NCI-H2171 (cell line): ENCODE measurements around the gene ADAP2.
"Not testable (repeated sequence)": the region's sequence is repeated elsewhere in the genome, so short reads cannot be mapped to it uniquely, and the experiment has no call there.

Experiments
- DNase-seq: peaks from one replicate; lab custom pipeline; 2025; lab: John Stamatoyannopoulos, UW

Gene ADAP2, protein sequence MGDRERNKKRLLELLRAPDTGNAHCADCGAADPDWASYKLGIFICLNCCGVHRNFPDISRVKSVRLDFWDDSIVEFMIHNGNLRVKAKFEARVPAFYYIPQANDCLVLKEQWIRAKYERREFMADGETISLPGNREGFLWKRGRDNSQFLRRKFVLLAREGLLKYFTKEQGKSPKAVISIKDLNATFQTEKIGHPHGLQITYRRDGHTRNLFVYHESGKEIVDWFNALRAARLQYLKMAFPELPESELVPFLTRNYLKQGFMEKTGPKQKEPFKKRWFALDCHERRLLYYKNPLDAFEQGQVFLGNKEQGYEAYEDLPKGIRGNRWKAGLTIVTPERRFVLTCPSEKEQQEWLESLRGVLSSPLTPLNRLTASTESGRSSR

GRCh38 chr17:30921544-30922196, at the start of gene ADAP2:
ADAP2 (plus strand) TSS chr17:30921945; CDS start chr17:30922015, 70 bp downstream.
- DNase-seq = no peak

DNA sequence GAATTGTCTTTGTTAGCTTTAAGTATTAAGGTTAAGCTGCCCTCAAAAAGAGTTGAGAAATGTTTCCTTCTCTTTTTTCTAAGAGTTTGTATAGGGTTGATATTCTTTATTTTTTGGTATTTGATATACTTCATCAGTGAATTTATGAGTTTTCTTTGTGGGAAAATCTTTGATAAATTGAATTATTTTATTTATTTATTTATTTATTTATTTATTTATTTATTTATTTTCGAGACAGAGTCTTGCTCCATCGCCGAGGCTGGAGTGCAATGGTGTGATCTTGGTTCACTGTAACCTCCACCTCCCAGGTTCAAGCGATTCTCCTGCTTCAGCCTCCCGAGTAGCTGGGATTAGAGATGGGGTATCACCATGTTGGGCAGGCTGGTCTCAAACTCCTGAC, 35.6 kb upstream of the ADAP2 start:
- no peak for DNase-seq

- no peak for DNase-seq
These were observed 27.5 kb upstream of the ADAP2 start for GRCh38 chr17:30894236-30894635.

DNA sequence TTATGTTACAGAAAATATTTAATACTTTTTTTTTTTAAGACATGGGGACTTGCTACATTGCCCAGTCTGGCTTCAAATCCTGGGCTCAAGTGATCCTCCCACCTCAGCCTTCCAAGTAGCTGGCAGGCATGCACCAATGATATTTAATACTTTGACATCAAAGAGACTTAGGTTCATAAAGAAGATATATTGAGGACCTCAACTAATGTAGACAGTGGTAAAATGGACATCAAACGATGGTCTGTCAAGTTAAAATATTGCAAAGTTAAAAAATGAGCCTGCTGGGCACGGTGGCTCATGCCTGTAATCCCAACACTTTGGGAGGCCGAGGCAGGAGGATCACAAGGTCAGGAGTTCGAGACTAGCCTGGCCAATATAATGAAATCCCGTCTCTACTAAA, 24.4 kb upstream of the ADAP2 start:
- DNase-seq = no peak

- DNase-seq = no peak
These were observed 16.0 kb upstream of the ADAP2 start for GRCh38 chr17:30905742-30906100.

DNA sequence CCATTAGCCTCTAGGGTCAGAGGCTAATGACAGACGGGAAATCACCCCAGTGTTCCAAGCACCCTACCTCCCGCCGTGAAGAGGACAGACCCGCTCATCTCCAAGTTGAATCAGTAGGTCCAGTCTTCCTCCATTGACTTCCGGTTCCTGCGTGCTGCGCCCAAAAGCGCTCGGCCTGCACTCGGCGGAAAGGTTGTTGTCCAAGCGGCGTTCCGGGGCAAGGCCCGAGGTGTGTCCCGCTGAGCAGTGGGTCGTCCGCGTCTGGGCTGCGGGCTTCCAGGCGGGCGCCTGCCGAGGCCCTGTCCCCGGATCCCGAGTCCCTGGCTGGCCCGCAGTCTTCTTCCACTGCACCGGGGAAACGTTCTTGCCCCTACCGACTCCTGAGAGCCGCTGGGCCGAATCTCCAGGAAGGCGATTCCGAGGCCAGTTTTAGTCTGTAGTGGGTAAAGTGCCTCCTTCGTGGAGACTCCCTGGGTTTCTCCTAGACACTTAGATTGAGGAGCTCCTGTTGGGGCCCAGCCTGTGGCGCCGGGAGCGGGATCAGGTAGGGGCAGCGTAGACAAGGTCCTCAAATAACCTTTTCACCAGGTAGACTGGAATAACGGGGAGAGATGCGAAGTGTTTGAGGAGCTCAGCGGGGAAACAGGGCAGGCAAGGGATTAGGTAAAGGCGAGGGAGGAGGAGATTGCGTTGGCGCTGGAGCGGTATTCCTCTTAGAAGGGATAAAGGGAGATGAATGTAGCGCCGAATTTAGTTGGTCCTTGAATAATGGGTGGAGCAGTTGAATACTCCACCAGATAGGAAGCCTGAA, 15.4 kb upstream of the ADAP2 start, which contains the start of gene TEFM:
TSS of gene TEFM (minus strand) at position 138 of the 811 bp plus-strand sequence. CDS start at position 98, 40 bp downstream.
- peak; percentile 80 for DNase-seq

- DNase-seq = no peak
These were observed 12.9 kb upstream of the ADAP2 start for GRCh38 chr17:30908717-30909420.

DNA sequence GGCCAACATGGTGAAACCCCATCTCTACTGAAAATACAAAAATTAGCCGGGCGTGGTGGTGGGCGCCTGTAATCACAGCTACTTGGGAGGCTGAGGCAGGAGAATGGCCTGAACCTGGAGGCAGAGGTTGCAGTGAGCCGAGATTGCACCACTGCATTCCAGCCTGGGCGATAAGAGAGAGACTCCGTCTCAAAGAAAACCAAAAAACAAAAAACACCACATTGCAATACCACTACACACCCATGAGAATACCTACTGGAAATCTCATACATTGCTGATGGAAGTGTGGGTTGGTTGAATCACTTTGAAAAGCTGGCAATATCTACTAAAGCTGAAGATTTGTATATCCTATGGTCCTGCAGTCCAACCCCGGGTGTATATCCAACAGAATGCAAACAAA, 11.6 kb upstream of the ADAP2 start:
- DNase-seq = not testable (repeated sequence)

GRCh38 chr17:30913955-30914354, 7.8 kb upstream of the ADAP2 start:
- no peak for DNase-seq

DNA sequence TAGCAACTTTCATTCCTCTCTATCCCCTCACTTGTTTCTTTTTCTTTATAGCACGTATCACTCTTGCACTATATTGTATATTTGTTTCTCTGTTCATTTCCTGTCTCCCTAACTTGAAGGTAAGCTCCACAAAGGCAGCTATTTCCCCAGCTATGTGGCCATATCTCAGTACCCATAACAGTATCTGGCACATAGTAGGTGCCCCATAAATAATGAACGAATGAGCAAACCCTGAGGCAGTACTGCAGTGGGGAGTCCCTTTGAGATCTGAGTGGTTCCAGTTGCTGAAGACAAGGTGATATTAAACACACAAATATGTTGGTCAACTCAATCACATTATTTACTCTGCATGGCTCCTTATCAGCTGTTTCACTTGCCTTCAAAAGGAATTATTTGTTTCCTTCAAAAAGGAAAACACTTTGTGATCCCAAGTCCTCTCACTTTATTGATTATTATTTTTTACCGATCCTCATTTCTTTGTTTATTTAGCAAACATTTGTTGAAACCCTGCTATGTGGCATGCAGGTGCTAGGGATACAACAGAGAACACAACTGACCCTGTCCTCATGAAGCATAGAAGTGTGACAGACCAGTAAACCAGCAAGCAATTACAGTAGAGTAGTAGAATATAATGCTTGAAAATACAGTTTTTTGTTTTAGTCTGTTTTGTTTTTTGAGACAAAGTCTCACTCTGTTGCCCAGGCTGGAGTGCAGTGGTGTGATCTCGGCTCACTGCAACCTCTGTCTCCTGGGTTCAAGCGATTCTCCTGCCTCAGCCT, 5.7 kb upstream of the ADAP2 start:
- no peak for DNase-seq

DNA sequence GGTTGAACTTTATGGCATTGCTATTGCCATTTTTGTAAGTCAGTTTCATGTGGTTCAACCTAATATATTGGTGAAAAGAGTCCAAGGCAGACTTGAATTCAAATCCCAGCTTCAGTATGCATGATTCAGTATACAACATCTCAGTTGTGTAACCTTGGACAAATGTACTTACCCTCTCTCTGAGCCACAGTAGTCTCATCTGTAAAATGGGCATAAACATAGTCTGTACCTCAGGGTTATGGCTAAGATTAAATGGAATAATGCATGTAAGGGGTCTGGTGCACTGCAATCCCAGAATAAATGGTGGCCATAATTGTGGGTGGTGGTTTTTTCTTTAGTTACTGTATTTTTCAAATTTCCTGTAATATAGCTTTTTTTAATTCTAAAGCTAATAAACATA, 4.7 kb upstream of the ADAP2 start:
- no peak for DNase-seq

DNA sequence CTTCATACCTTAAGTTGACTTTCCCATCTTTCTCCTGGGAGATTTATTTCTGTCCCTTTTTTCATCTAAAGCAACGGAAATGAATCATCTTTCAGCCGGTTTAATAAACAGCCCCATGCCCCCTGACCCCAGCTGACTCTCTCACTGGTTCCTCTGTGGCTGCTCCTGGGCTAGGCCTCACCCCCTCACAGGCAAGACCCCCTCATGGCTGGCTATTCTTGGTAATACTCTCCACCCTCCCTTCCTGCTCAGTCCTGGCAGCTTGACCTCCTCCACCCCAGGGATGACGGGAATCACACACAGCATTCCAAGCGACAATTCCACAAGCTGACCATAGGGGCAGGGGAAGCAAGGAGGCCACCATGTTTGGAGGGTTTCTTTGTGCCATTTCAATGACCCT, 1.5 kb upstream of the ADAP2 start:
- no peak for DNase-seq

DNA sequence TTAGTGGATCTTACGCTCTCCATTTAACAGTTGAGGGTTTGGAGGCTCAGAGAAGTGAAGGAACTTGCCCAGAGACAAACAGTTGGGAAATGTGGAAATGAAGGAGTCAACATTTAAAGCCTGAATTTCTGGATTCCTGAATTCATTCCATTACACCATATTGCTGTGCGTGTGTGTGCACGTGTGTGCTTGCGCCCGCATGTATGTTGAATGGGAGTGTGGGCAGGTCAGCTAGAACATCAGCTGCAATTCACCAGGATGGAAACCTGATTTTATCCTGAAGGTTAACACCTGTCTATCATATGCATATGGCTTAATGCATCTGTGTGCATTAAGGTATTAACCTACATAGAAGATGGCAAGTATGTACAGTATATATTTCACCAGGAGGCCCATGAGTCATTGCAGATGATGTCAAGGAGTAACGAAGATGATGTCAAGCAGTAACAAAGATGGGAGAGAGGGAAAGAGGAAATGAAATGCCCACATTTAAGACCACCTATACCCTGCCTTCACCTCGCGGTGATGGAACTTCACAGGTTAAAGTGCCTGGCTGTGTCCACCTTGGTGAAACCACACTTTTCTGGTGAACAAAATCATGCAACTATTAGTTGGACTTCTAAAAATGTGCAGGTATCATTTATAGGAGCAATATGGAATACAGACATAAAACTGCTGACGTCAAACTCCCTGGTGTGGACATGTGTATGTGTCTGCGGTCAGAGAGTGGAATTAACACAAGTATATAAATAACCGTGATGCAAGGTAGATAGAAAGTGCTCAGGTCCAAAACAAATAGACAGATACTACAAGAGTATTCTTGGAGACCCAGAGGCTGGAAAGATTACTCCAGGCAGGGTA, 832 bp upstream of the ADAP2 start:
- DNase-seq = no peak

- no peak for DNase-seq
These were observed 688 bp downstream of the ADAP2 start for GRCh38 chr17:30922235-30923030.

DNA sequence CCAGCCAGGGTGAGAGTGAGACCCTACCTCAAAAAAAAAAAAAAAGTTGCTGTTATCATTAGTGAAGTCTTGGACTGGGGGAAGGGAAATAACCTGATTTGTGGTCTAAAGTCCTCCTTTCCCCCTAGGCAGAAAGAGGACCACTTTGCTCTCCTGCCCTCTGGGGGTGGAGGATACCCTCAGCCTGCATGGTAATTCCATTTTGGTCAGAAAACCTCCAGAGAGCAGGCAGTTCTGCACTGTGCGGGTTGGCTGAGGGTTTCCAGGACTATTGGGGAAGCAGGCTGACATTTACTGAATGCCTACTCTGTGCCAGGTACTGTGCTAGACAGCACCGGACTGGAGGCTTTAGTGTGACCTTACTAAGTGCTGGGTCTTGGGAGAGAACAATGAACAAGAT, 2.6 kb downstream of the ADAP2 start:
- DNase-seq = no peak

DNA sequence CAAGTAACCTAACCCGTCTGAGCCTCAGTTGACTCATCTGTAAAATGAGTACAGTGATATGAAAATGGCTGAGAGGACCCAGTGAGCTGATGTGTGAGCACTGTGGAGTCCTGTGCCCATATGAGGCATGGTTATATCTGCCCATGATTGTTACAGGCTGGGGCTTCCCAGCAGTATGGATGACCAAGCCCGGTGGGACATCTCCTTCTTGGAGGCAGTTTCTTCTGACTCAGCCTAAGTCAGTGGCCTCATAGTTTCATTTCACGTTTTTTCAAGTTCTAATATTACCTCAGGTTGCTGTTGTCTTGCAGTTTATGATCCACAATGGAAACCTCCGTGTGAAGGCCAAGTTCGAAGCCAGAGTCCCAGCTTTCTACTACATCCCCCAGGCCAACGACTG, 4.8 kb downstream of the ADAP2 start:
- DNase-seq = no peak

GRCh38 chr17:30927756-30928155, 6.0 kb downstream of the ADAP2 start:
- no peak for DNase-seq

- no peak for DNase-seq
These were observed 6.8 kb downstream of the ADAP2 start for GRCh38 chr17:30928584-30928983.

GRCh38 chr17:30929081-30929633, 7.4 kb downstream of the ADAP2 start:
- no peak for DNase-seq
